Keratinocyte (primary cell): ENCODE measurements around the gene SLIT3. TPM values are rescaled to one million over a fixed set of nuclear protein-coding genes. Genes with fewer than 3 reads are reported as not detected.
A peak's percentile ranks its signal among the peaks of the same experiment; 100 is the strongest.
"Not testable (repeated sequence)": the region's sequence is repeated elsewhere in the genome, so short reads cannot be mapped to it uniquely, and the experiment has no call there.

Experiments used
- DNase-seq: peaks from one replicate; pipeline ENCODE4 v3.0.0-alpha.2; 2011; ENCODE audit warnings: low read depth, missing footprints, low spot score
- FAIRE-seq: peaks from 2 replicates; lab custom pipeline; 2011; peaks lifted over from hg19 to GRCh38; lab: Jason Lieb, UNC
- H2AFZ ChIP-seq: 2 replicates; pipeline ENCODE4 v1.6.0; 2012; ENCODE audit warnings: low read length, control low read depth, inconsistent platforms; ENCODE audit not compliant: control insufficient read depth
- H3K27ac ChIP-seq: 2 replicates; pipeline ENCODE4 v1.5.1; 2011; ENCODE audit warnings: low read length; ENCODE audit not compliant: control insufficient read depth, insufficient read depth
- H3K27me3 ChIP-seq: 3 replicates; pipeline ENCODE4 v1.6.0; 2011; ENCODE audit warnings: low read length; ENCODE audit not compliant: control insufficient read depth, insufficient read depth; ENCODE audit errors: extremely low read depth
- H3K36me3 ChIP-seq, 2 experiments: 2 replicates in 1 of 2; 3 replicates in 1 of 2; pipeline ENCODE4 v1.5.1; 2011; ENCODE audit warnings: low read length in 2 of 2, mild to moderate bottlenecking in 1 of 2; ENCODE audit not compliant: control insufficient read depth in 2 of 2, insufficient read depth in 2 of 2; ENCODE audit errors: extremely low read depth in 1 of 2
- H3K4me1 ChIP-seq: 3 replicates; pipeline ENCODE4 v1.5.1; 2011; ENCODE audit warnings: low read length; ENCODE audit not compliant: control insufficient read depth, insufficient read depth; ENCODE audit errors: extremely low read depth
- H3K4me2 ChIP-seq: 3 replicates; pipeline ENCODE4 v1.6.0; 2011; ENCODE audit warnings: low read depth, low read length; ENCODE audit not compliant: control insufficient read depth, insufficient read depth; ENCODE audit errors: extremely low read depth
- H3K4me3 ChIP-seq, 3 experiments: fragments of 200-600 bp in 1 of 3; sonication (generic) in 1 of 3; 2 replicates in 2 of 3; 3 replicates in 1 of 3; pipeline ENCODE4 v1.5.1; 2011 to 2016; ENCODE audit warnings: low read length in 3 of 3, mild to moderate bottlenecking in 3 of 3, control low read depth in 2 of 3, inconsistent platforms in 1 of 3, low read depth in 1 of 3, mixed read lengths in 1 of 3, mixed run types in 1 of 3, moderate library complexity in 1 of 3; ENCODE audit not compliant: control insufficient read depth in 2 of 3, insufficient read depth in 2 of 3; ENCODE audit errors: extremely low read depth in 1 of 3
- H3K79me2 ChIP-seq: 2 replicates; pipeline ENCODE4 v1.6.0; 2012; ENCODE audit warnings: low read length; ENCODE audit not compliant: control insufficient read depth, insufficient read depth
- H3K9ac ChIP-seq: 3 replicates; pipeline ENCODE4 v1.6.0; 2011; ENCODE audit warnings: low read length; ENCODE audit not compliant: control insufficient read depth, insufficient read depth; ENCODE audit errors: extremely low read depth
- H3K9me1 ChIP-seq: 3 replicates; pipeline ENCODE4 v1.6.0; 2011; ENCODE audit warnings: low read length; ENCODE audit not compliant: control insufficient read depth, insufficient read depth; ENCODE audit errors: extremely low read depth
- H3K9me3 ChIP-seq: 2 replicates; pipeline ENCODE4 v1.5.1; 2012; ENCODE audit warnings: low read depth, low read length; ENCODE audit not compliant: control insufficient read depth
- H4K20me1 ChIP-seq: 3 replicates; pipeline ENCODE4 v1.6.0; 2011; ENCODE audit warnings: low read length; ENCODE audit not compliant: control insufficient read depth, insufficient read depth; ENCODE audit errors: extremely low read depth
- CTCF ChIP-seq, 3 experiments: IDR thresholded peaks in 1 of 3; conservative IDR thresholded peaks in 1 of 3; optimal IDR thresholded peaks in 1 of 3; 2 replicates in 2 of 3; 3 replicates in 1 of 3; pipeline versions ENCODE3 to v1.5.1; 2011; ENCODE audit warnings: low read length in 3 of 3, mild to moderate bottlenecking in 3 of 3, moderate library complexity in 2 of 3, control low read depth in 1 of 3, inconsistent platforms in 1 of 3; ENCODE audit not compliant: insufficient read depth in 2 of 3; ENCODE audit errors: extremely low read depth in 1 of 3
- EZH2 ChIP-seq: IDR thresholded peaks from one replicate; pipeline ENCODE4 v1.6.1; 2012; ENCODE audit warnings: inconsistent platforms, mild to moderate bottlenecking, low read length, moderate library complexity
- dilution Hi-C: fragments of 300-500 bp; cut with MboI; formaldehyde crosslinking; loops from one replicate; pipeline ENCODE4 v1.7.0; 2020; ENCODE audit warnings: low sequenced_read_pairs; ENCODE audit not compliant: extremely low pct_ligation_motif_present
- polyA plus RNA-seq, 5 experiments: library from polyadenylated mRNA; depleted of rRNA in 3 of 5; stranded (reverse) in 3 of 5; stranded (forward) in 1 of 5; unstranded in 1 of 5; fragments of >200 nt; gene quantifications; 1 replicate in 1 of 5; 2 replicates in 3 of 5; 3 replicates in 1 of 5; pipeline versions ENCODE4 v1.2.1 to v1.2.3, GENCODE V29; 2011 to 2012; ENCODE audit warnings: missing spikeins in 2 of 5, low read depth in 1 of 5, low replicate concordance in 1 of 5

SLIT3 gene
- polyA plus RNA-seq, 1 donor (not counting 4 experiments of a cell fraction or from before 2014, with no cell fraction given), result 2.4 TPM

- no peak overlapping the region for H2AFZ ChIP-seq
- peak; percentile 5 for DNase-seq
Measured at GRCh38 chr5:168747987-168748777, 552.8 kb downstream of the SLIT3 start.

GRCh38 chr5:168746893-168747640, 553.9 kb downstream of the SLIT3 start:
- TF ChIP-seq EZH2 (no peak), CTCF (optimal IDR thresholded peaks at IDR 0.05 in 1 of 3, IDR thresholded peaks at IDR 0.05 in 1 of 3, conservative IDR thresholded peaks at IDR 0.05 in 1 of 3; ENCODE audit: extremely low read depth in 1 of 3, insufficient read depth in 2 of 3, low read length in 3 of 3) (no peak)
- Histone ChIP-seq H3K27ac (no peak overlapping the region), H3K9me1 (no peaks in the 10 kb centered on the region), H3K4me1 (no peaks in the 10 kb centered on the region), H3K36me3 (no peaks in the 10 kb centered on the region), H3K4me3 (no peak overlapping the region), H3K79me2 (no peaks in the 10 kb centered on the region), H3K4me2 (no peak overlapping the region), H3K9ac (no peak overlapping the region), H4K20me1 (no peaks in the 10 kb centered on the region), H2AFZ (no peak overlapping the region), H3K27me3 (no peaks in the 10 kb centered on the region), H3K9me3 (no peaks in the 10 kb centered on the region)
- DNase-seq (no peak), FAIRE-seq (no peak)
- dilution Hi-C loops, result no loop called here

More at GRCh38 chr5:168747987-168748777, 552.8 kb downstream of the SLIT3 start:
- Histone ChIP-seq H3K9me3 (no peaks in the 10 kb centered on the region), H3K27me3 (no peaks in the 10 kb centered on the region), H3K4me1 (no peaks in the 10 kb centered on the region), H3K79me2 (no peaks in the 10 kb centered on the region), H3K9me1 (no peaks in the 10 kb centered on the region), H3K9ac (no peak overlapping the region), H4K20me1 (no peaks in the 10 kb centered on the region), H3K4me2 (no peak overlapping the region), H3K36me3 (no peaks in the 10 kb centered on the region), H3K27ac (no peak overlapping the region), H3K4me3 (no peak overlapping the region)
- TF ChIP-seq EZH2 (no peak), CTCF (optimal IDR thresholded peaks at IDR 0.05 in 1 of 3, IDR thresholded peaks at IDR 0.05 in 1 of 3, conservative IDR thresholded peaks at IDR 0.05 in 1 of 3; ENCODE audit: extremely low read depth in 1 of 3, insufficient read depth in 2 of 3, low read length in 3 of 3) (peak; percentile 65 to 85 (median 71))
- no peak for FAIRE-seq
- dilution Hi-C loops, result no loop called here

GRCh38 chr5:168746126-168746892, 554.6 kb downstream of the SLIT3 start:
- H3K79me2 ChIP-seq, H3K9ac ChIP-seq, H2AFZ ChIP-seq, FAIRE-seq, H3K9me3 ChIP-seq, H3K27me3 ChIP-seq, DNase-seq, H3K4me2 ChIP-seq, H3K4me1 ChIP-seq, H3K9me1 ChIP-seq, H3K36me3 ChIP-seq, H3K27ac ChIP-seq, H3K4me3 ChIP-seq, dilution Hi-C loops, H4K20me1 ChIP-seq: not testable (repeated sequence)
